Cerebellar nuclear complex (tissue), 1 donor: ENCODE data around the gene MCF2L2.
"Not testable (repeated sequence)": the region's sequence is repeated elsewhere in the genome, so short reads cannot be mapped to it uniquely, and the experiment has no call there.

Source experiments
- DNase-seq, 2 experiments: peaks; one replicate each; lab custom pipeline; 2025; lab: John Stamatoyannopoulos, UW

Gene MCF2L2

DNA sequence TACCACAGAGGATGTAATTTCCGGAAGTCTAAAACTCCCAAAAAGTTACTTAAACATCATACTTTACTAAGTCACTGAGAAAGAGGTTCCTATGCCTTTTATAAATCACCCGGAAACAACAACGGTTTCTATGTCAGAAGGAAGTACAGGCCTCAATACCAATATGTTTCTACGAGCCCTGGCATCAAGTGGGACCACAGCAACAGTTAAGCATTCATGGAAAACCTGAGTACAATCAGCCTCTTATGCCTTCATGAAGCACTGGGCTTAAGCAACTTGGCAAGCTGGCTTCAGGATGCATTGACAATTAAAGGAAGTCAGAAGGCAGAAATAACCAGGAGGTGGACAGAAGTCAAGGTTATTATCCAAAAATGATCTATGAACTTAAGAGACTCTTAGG lies 194.5 kb downstream of the MCF2L2 start:
- DNase-seq, result no peak

DNA sequence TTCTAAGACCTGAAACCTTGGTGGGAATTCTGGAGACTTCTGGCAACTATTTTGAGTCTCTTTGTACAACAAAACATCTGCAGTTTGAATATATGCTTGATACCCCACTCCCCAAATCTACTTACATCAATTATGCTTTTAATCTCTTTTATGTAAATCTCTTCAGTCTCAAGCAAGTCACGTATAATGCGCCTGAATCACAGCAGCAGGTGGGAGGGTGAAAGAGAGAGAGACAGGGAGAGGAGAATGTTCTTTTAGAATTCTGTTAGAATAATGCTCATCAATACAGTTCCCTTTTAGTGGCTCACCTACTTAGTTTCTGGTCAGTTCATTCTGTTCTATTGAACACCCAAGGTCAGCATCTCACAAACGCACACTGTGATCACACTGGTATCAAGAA lies 197.6 kb downstream of the MCF2L2 start:
- DNase-seq, result no peak

DNA sequence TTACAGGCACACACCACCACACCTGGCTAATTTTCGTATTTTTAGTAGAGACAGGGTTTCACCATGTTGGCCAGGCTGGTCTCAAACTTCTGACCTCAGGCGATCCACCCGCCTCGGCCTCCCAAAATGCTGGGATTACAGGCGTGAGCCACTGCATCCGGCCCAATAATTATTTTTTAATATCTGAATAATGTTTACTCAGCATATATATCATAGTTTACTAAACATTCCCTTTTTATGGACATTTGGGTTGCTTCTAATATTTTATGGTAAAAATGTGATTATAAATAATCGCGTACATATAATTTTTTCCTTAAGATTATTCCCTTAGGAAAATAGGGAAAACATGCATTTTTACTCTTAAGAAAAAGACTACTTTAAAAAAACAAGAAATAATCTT lies 198.2 kb downstream of the MCF2L2 start:
- DNase-seq, result not testable (repeated sequence)

DNA sequence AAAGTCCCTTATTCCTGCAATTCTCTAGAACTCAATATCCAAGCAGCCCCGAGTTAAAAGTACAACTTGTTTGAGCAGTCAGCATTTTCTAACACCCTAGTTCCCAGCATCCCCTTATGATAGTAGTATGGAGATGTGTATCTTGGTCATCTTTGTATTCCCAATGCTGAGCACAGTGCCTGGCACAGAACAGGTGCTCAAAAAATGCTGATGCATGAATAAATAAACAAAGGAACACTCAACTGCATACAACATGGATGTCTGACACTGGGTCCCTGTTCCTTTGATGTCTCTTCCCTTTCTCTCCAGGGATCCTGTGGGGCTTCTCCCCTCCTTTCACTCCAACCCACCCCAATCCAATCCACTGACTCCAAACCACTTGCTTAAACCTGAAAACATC lies 199.2 kb downstream of the MCF2L2 start:
- DNase-seq, result no peak

DNA sequence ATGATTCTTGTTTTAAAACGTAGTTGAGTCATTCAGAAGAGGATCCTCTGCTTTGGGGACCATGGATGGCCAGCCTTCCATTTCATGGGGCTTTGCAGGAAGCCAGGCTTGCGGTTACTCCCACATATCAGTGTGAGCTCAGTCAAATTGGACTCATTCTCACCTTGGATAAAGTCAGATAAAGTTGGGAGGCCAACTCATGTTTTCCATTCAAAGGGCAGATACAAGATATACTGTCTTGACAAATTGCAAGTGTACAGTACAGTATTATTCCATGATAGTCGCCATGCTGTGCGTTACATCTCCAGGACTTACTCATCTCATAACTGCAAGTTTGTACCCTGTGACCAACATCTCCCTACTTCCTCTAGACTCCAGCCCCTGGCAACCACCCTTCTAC lies 200.8 kb downstream of the MCF2L2 start:
- DNase-seq, result no peak

DNA sequence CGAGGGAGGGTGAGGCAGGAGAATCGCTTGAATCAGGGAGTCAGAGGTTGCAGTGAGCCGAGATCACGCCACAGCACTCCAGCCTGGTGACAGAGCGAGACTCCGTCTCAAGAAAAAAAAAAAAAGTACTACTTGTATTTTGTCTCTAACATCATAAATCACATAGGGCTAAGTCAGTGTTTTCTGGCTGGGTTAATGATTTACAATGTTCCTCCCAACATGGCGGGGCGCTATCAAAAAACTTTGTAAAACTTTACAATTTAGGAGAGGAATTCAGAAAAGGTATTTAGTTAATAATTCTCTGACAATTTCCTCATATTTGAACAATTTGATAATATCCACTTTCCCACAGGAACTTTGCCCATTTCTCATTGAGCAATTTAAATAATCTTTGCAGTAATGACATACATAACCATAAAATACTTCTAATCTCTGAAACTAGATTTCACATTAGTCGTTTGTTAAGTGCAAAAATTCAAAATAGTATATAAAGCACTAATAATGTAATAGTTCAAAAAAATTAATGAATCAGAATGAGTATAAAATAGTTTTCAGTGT lies 202.0 kb downstream of the MCF2L2 start:
- DNase-seq, result no peak

DNA sequence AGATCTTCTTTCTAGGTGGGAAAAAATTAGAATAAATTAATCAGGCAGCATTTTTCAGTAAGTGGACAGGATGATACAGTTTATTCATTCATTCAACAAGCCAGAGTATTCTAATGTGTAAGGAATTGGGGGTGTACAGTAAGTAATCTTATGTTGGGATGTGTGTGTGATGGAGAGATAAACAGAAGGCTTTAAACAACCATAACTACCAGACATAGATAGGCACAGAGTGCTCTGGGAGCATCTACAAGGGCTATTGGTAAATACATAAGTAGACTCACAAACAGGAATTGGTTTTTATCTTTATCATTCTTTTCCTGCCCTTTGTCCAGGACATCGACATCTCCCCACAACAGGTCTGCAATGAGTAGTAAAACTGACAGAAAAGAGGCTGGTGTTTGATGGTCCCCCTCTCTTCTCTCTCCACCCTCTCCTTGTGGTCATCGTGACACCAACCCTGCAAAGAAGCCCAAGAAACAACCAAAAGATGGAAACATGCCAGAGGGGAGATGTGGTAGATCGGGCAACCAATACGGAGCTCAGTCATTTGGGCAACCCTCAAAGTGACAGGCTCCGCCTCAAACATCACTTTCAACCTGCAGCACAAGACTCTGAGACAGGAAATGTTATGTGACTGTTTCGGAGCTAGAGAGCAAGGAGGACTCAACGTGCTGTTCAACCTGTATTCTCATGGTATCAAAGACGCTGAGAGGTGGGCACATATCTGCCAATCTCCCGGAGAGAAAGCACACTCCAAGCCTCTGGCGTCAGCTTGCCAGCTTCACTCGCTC lies 204.0 kb downstream of the MCF2L2 start:
- no peak for DNase-seq

DNA sequence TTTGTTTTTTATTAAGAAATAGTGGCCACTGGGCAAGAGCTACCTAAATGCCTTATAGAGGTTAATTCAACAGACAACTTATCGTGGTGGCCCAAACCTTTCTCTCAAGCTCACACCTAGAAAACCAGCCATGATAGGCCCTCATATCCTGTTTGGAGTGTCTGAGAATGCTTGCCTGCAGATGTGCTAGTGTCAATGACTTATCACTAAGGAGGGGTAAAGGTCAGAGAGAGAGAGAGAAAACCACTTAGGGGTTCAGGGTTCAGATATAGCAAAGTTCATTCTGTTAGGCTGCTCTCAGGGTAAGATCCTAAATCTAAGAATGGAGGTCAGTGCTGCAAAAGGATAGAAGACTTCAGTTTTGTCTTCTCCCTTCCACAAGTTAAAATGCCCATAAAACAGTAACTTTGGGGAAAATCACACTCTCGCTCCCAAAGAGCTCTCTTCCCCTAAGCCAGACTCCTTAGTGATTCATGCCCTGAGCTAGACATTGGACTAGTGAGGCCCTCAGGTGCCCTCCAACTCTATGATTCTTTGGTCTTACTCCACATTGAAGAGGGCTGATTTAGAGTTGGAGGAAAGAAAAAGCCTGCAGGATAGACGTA lies 205.7 kb downstream of the MCF2L2 start:
- no peak for DNase-seq

DNA sequence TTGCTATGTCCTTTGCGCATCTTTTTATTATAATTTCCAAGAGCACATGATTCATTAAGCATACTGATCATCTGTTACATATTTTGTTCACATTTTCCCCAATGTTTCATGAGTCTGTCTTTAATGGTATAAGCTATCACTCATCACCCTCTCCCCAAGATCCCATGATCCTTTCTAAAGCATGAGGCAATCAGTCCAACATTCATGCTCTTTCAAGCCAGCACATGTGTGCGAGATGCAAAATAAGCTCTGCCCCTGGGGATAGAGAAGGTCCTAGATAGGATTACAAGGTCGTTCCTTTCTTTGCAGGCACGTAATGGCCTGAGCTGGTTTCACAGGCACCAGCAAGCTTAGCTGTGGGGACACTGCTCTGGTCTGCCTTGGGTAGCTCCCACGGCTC lies 207.6 kb downstream of the MCF2L2 start:
- DNase-seq, result no peak

DNA sequence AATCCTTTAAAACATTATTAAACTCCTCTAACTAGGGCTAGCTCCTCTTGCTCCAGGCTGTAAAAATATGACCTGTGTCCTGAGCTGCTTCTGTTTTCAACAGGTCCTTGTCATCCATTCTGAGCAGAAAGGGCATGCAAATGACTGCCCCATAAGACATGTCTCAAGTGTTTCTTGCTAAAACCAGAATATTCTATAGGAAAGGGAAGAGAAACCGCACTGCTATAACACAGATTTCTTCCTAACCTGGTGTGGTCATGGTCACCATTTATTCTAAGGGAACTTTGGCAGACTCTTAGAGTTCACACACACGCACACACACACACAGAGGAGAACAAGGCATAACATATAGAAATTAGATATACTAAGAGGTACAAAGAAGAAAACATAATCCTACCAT lies 209.6 kb downstream of the MCF2L2 start:
- DNase-seq, result no peak

DNA sequence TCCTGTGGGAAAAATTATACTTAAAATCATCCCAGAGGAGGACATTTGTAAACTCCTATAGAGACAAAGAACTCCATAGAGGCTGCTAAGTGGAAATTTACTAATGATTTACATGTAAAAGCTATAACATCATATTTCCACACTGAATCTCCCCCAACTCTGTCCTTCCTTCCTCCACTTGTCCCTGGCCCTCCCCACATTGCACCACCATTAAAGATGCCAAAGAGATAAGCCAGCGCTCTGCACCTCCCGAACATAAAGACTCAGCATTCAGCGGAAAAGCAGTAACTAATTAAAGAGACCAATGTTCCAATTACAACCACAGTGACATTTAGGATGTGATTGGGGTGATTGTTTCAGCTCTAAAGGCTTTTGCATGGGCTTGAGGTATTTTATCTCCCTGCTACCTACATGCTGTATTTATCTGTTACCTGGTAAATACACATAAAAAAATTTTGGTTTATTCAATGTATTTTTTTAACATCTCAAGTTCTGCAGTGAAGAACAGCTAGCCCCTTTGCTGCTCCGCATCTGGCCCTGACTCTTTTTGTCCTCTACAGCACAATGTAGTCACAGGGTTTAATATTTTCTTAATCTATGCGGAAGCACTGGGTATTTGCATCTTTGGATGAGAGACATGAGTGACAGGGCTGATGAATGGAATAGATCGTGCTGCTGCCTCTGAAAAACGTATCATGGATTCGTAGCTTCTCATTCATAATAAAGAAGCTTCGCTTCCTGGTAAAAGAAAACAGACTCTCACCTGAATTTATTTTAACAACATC lies 210.7 kb downstream of the MCF2L2 start:
- no peak for DNase-seq

DNA sequence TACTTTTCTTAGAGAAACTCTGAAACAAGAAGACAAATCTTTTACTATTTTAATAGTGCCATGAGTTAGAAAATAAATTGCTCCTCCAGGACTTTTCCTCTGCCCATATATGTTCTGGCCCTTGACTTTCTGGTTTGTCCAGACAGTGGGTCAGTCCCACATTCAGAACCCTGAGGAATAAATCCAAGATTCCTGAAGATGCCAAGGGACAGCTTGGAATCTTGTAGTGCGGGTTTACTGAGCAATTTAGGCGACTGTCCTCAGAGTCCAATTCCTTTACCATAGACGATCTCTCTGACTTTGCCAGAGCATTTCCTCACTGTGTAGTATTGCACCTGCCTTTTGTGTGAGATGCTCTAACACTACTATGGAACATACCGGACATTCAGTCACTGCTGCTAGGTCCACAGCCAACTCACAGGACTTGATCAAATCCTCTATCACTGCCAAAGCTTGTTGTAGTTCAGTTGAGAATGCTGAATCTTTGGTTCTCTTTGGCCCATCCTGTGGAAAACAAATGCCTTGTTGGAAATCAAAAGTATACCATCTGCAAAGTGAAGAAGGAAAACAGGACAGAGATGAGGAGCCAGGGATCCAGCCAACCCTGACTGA lies 212.7 kb downstream of the MCF2L2 start:
- DNase-seq, result no peak

DNA sequence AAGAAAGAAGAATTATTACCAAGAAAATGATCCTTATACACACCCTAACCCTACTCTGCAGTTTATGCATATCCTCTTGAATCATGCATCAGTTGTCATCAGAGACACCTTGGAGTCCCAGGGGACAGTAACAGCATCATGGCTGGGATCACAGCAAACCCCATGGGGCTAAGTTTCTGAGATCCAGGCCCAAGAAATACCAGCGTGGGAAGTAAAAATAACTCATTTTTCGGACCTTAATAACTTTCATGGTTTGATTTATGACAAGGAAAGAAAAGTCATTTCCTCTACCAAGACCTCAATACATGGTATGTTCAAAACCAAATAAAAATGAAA lies 214.2 kb downstream of the MCF2L2 start:
- DNase-seq, result no peak

DNA sequence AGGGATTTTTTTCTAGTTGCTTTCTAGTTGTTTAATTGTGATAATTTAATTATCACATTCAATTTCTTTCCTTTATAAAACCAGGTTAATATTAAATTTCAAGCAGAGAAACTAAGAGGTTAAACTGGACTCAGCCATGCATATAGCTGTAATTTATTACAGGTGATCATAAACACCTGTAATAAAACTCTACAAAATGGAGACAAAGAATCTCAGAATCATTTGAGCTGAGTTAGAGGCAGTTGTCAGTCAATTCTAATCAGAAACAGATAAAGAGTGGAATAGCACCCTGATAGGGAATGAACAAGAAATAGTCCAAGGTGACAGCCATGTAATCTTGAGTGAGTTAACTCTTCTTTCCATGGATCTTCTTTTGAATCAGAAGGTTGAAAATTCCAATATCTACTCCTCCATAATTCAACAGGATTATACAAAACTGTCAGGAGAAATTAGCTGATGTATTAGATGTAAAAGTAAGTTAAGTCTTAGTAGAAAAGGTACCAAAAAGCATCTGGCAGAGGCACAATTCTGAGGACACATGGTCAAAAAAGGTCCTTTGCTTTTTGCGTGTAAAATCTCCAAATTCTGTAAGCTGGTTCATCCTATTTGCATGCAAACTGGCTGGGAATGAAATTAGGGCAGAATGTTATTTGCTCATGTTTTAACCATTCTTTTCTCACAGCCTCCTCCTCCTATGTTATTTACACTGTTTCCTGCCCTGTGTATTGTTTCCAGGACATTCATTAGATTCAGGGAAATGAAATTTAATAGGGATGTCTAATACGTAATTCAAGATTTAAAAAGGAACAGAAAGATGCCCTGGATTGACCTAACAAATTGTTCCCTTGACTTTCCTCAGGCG lies 214.8 kb downstream of the MCF2L2 start:
- no peak for DNase-seq

DNA sequence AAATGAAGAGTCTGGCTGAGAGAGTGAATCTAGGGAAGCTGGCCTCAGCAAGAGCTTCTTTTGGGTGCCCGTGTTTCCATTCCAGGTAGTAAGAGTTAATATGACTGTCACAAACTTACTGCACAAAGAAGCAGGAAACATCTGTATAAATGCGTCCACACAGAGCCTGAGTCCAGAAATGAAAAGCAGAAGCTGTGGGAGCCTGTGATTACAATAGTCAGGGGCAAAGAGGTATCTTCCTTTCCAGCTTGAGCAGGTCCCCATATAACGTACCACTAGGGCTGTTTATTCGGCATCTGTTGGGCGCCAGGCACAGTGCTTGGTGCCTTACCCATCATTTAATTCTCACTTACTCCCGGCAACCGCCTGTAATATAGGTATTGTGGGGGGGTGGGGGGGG lies 215.9 kb downstream of the MCF2L2 start:
- no peak for DNase-seq

DNA sequence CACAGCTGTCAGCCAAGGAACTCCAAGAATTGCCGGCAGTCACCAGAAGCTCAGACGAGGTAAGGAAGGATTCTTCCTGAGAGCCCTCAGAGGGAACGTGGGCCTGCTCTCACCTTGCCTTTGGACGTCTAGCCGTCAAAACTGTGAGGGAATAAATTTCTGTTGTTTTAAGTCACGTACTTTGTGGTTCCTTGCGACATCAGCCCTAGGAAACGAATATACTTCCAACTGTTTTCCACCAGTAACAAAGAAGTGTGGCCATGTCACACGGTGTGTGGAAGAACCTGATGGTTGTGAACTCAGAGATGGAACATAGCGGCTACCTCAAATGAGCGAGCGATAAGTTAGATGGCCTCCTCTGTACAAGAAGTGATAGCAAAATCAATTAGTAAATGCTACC lies 216.3 kb downstream of the MCF2L2 start:
- no peak for DNase-seq

DNA sequence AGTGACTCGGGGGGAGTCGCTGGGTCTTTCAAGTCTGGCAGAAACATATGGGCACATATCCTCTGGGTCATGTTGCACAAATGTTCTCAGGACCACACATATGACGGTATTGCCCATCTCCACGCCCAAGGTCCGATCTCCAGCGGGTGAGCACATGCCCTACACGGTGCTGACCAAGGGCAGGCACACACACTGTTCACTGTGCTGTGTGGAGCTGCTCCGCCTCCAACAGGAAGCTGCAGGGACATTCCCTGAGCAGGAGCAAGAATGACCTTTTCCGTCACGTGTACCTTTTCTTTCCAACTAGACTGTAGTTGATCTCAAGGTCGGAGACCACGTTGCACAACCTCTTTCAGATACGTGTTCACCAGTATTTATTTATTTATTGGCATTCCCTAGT lies 217.1 kb downstream of the MCF2L2 start:
- DNase-seq, result no peak

DNA sequence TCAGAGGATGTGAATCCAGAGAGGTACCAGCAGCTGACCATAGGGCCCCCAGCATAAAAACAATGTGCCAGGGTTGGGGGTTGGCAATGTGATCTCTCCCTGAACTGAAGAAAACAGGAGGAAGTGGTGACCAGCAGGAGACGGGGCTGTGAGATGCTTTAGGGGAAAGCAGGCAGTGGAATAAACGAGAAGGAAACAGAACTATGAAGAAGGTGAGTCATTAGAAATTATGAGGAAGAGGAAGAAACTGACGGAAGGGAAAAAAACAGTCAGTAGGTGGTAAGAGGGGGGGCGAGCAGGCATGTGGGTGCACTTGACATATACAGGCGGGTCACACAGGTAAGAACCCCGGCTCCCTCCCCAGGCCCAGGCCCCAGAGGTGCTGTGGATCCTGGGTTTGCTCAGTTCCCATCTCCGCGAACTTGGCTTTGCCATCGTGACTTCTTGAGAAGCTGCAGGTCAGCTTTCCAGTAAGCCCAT lies 217.5 kb downstream of the MCF2L2 start:
- DNase-seq, result no peak

DNA sequence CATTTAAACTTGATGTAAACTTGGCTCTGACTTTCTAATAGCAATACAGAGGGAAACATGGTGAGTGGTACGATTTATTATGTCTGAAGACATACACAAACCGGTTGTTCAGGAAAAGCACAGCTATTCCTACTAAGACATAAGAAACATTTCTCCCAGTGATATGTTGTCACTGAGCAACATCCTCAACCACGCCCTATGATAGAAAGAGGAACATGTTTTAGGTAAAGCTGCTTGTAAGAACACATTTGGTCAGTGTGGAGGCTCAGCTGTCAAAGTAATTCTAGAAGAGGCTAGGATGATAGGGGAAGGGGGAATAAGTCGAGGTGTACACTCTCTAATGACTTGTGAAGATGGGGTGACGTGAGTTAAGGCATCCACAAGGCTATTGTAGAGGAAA lies 218.1 kb downstream of the MCF2L2 start:
- DNase-seq, result no peak

DNA sequence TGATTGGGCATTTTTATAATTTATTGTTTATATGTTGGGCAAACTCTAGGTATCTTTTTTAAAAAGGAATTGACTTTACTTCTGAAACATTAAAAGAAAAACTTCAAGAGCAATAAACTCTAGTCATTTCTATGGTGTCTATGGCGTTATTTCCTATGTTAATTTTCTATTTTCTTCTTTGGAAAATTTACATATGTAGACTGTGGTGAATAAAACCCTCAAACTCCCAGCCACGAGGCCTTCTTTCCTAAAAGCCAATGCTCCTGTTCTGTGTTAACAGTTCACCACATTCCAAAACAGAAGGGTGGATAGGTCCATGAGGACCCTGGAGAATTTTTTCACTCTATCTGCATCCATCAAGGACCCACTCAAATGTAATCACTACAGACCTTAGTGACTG lies 219.6 kb downstream of the MCF2L2 start:
- no peak for DNase-seq

DNA sequence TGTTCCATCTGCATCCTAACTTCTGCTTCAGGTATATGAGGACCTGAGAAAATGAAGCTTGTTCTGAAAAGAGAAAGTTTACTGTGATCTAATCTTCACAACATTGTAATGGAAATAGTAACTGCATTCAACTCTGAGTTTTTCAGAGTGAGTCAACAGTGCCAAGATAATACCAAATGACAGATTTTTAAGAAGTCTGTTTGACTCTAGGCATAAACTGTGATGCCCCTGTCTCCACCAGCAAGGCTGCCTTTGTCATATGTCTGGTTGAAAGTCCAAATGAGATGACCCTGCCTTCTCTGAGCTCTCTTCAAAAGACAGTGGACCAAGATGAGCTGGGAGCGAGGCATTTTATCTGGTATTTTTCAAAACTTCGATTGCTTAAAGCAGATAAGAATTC lies 220.2 kb downstream of the MCF2L2 start:
- no peak for DNase-seq
